HepG2 (cell line): ENCODE results near the gene USP7. TPM values are rescaled to one million over a fixed set of nuclear protein-coding genes. Genes with fewer than 3 reads are reported as not detected.
A peak's percentile ranks its signal among the peaks of the same experiment; 100 is the strongest.

Source experiments
- ARID5B ChIP-seq: IDR thresholded peaks from 2 replicates; pipeline ENCODE4 v1.4.0; 2020; ENCODE audit warnings: mild to moderate bottlenecking, missing genetic modification reagents
- ARNTL ChIP-seq: sonication (generic); formaldehyde crosslinking; IDR thresholded peaks from 2 replicates; pipeline ENCODE4 v1.4.0; 2020; ENCODE audit warnings: mild to moderate bottlenecking, missing genetic modification reagents
- FOSL2 ChIP-seq: sonication (generic); formaldehyde crosslinking; IDR thresholded peaks from 2 replicates; pipeline ENCODE4 v1.4.0; 2020; ENCODE audit warnings: missing genetic modification reagents
- HCFC1 ChIP-seq: fragments of 150-350 bp; IDR thresholded peaks from 2 replicates; pipeline ENCODE4 v1.6.1; 2014; ENCODE audit warnings: low read depth, low read length
- HDAC1 ChIP-seq: sonication (generic); formaldehyde crosslinking; IDR thresholded peaks from 2 replicates; pipeline ENCODE4 v1.5.1; 2020; ENCODE audit warnings: mild to moderate bottlenecking, missing genetic modification reagents
- KDM2A ChIP-seq: sonication (generic); formaldehyde crosslinking; IDR thresholded peaks from 2 replicates; pipeline ENCODE4 v1.4.0; 2020; ENCODE audit warnings: low read depth, missing genetic modification reagents, borderline replicate concordance
- KDM5B ChIP-seq: sonication (generic); formaldehyde crosslinking; IDR thresholded peaks from 2 replicates; pipeline ENCODE4 v1.4.0; 2020; ENCODE audit warnings: missing genetic modification reagents, mild to moderate bottlenecking, borderline replicate concordance
- NFATC3 ChIP-seq: sonication (generic); formaldehyde crosslinking; IDR thresholded peaks from 2 replicates; pipeline ENCODE4 v1.5.1; 2020; ENCODE audit warnings: mild to moderate bottlenecking, missing genetic modification reagents
- POLR2AphosphoS5 ChIP-seq: IDR thresholded peaks from 2 replicates; pipeline ENCODE4 v1.6.1; 2012; ENCODE audit warnings: low read depth, low read length
- PTBP1 ChIP-seq: fragments of 200-400 bp; formaldehyde crosslinking; IDR thresholded peaks from 2 replicates; pipeline ENCODE4 v1.6.1; 2018; ENCODE audit warnings: low read length, low read depth; ENCODE audit not compliant: poor library complexity, severe bottlenecking
- REL ChIP-seq: sonication (generic); formaldehyde crosslinking; conservative IDR thresholded peaks from 2 replicates; pipeline ENCODE4 v1.8.0; 2022; ENCODE audit warnings: mild to moderate bottlenecking, missing genetic modification reagents, moderate library complexity
- SMYD3 ChIP-seq: sonication (generic); formaldehyde crosslinking; IDR thresholded peaks from 2 replicates; pipeline ENCODE4 v1.8.1; 2023; ENCODE audit warnings: mild to moderate bottlenecking, missing genetic modification reagents
- TBX2 ChIP-seq: sonication (generic); formaldehyde crosslinking; IDR thresholded peaks from 2 replicates; pipeline ENCODE4 v1.5.0; 2020; ENCODE audit warnings: missing genetic modification reagents, mild to moderate bottlenecking, borderline replicate concordance
- TFE3 ChIP-seq: IDR thresholded peaks from 2 replicates; pipeline ENCODE4 v1.6.1; 2016
- ZKSCAN8 ChIP-seq: IDR thresholded peaks from 2 replicates; pipeline ENCODE4 v1.6.1; 2016; ENCODE audit warnings: borderline replicate concordance, missing genetic modification reagents, missing compliant biosample characterization
- ZNF12 ChIP-seq: sonication (generic); formaldehyde crosslinking; IDR thresholded peaks from 2 replicates; pipeline ENCODE4 v1.5.0; 2020; ENCODE audit warnings: missing genetic modification reagents
- ZNF253 ChIP-seq: sonication (generic); formaldehyde crosslinking; IDR thresholded peaks from 2 replicates; pipeline ENCODE4 v1.8.0; 2022; ENCODE audit warnings: mild to moderate bottlenecking, missing genetic modification reagents, borderline replicate concordance
- polyA plus RNA-seq, 8 experiments: library from polyadenylated mRNA; depleted of rRNA in 3 of 8; stranded (reverse) in 7 of 8; unstranded in 1 of 8; fragments of >200 nt; fragmentation: Illumina TruSeq in 4 of 8; extraction: Trizol in 4 of 8; gene quantifications; 2 replicates each; pipeline versions ENCODE4 v1.2.1 to v1.2.3, GENCODE V29; 2011 to 2016; ENCODE audit warnings: low read depth in 4 of 8, missing spikeins in 1 of 8, mixed read lengths in 1 of 8; ENCODE audit not compliant: insufficient read depth in 1 of 8
- total RNA-seq, 5 experiments: library from RNA; depleted of rRNA; stranded (reverse); fragments of >200 nt; fragmentation: Illumina TruSeq; extraction: Trizol; gene quantifications; 2 replicates each; pipeline ENCODE4 v1.2.3, GENCODE V29; 2016; ENCODE audit warnings: low read depth in 1 of 5
- TF ChIP-seq, protein P1 (sequence below): IDR thresholded peaks from 2 replicates; pipeline ENCODE4 v1.6.1; 2016; ENCODE audit warnings: low read depth, borderline replicate concordance
- TF ChIP-seq, protein P2 (sequence below): sonication (generic); formaldehyde crosslinking; IDR thresholded peaks from 2 replicates; pipeline ENCODE4 v1.5.0; 2020; ENCODE audit warnings: mild to moderate bottlenecking, missing genetic modification reagents
- TF ChIP-seq, protein P3 (sequence below): sonication (generic); formaldehyde crosslinking; IDR thresholded peaks from 2 replicates; pipeline ENCODE4 v1.4.0; 2020; ENCODE audit warnings: mild to moderate bottlenecking, missing genetic modification reagents

Gene USP7
- total and polyA plus RNA-seq, 2 of the 13 experiments (the other 11 are each of a cell fraction or from before 2014, with no cell fraction given): 52.5 to 173 TPM

- TF ChIP-seq ARID5B (CRISPR knock-in tag) (peak; percentile 97), NFATC3 (CRISPR knock-in tag) (0 out of 2 replicates have a peak, but pooled peaks have one; percentile 92), HDAC1 (peak; percentile 100), POLR2AphosphoS5 (peak; percentile 62), KDM2A (CRISPR knock-in tag) (peak; percentile 98), HCFC1 (peak; percentile 4; the same call in 1 of the 2 replicates), TBX2 (CRISPR knock-in tag) (peak; percentile 99), PTBP1 (peak; percentile 42), FOSL2 (CRISPR knock-in tag) (peak; percentile 79), REL (CRISPR knock-in tag) (peak; percentile 94), TFE3 (CRISPR knock-in tag) (peak; percentile 84; the same call in 1 of the 2 replicates), ZNF253 (peak; percentile 46; the same call in 1 of the 2 replicates), SMYD3 (peak; percentile 99), ARNTL (CRISPR knock-in tag) (peak; percentile 92), KDM5B (CRISPR knock-in tag) (peak; percentile 96), ZNF12 (CRISPR knock-in tag) (peak; percentile 42), ZKSCAN8 (CRISPR knock-in tag) (peak; percentile 97)
- TF ChIP-seq, protein P1, sequence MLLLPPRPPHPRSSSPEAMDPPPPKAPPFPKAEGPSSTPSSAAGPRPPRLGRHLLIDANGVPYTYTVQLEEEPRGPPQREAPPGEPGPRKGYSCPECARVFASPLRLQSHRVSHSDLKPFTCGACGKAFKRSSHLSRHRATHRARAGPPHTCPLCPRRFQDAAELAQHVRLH (CRISPR knock-in tag): peak; percentile 98
- TF ChIP-seq, protein P2, sequence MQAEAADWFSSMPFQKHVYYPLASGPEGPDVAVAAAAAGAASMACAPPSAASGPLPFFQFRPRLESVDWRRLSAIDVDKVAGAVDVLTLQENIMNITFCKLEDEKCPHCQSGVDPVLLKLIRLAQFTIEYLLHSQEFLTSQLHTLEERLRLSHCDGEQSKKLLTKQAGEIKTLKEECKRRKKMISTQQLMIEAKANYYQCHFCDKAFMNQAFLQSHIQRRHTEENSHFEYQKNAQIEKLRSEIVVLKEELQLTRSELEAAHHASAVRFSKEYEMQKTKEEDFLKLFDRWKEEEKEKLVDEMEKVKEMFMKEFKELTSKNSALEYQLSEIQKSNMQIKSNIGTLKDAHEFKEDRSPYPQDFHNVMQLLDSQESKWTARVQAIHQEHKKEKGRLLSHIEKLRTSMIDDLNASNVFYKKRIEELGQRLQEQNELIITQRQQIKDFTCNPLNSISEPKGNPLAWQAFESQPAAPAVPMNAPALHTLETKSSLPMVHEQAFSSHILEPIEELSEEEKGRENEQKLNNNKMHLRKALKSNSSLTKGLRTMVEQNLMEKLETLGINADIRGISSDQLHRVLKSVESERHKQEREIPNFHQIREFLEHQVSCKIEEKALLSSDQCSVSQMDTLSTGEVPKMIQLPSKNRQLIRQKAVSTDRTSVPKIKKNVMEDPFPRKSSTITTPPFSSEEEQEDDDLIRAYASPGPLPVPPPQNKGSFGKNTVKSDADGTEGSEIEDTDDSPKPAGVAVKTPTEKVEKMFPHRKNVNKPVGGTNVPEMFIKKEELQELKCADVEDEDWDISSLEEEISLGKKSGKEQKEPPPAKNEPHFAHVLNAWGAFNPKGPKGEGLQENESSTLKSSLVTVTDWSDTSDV (CRISPR knock-in tag): no peak
- TF ChIP-seq, protein P3, sequence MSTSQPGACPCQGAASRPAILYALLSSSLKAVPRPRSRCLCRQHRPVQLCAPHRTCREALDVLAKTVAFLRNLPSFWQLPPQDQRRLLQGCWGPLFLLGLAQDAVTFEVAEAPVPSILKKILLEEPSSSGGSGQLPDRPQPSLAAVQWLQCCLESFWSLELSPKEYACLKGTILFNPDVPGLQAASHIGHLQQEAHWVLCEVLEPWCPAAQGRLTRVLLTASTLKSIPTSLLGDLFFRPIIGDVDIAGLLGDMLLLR (CRISPR knock-in tag): peak; percentile 87
Observed at GRCh38 chr16:8863594-8864424, 99.9 kb downstream of the USP7 start (continued).
